Measurements from ENCODE around the gene DENND1B.
"Not testable (repeated sequence)": the region's sequence is repeated elsewhere in the genome, so short reads cannot be mapped to it uniquely, and the experiment has no call there.

Gene DENND1B

GRCh38 chr1:197622371-197622770, 152.9 kb downstream of the DENND1B start:
- no peak for DNase-seq (ENCODE audit: low spot score)

GRCh38 chr1:197621761-197622160, 153.5 kb downstream of the DENND1B start:
- no peak for DNase-seq (ENCODE audit: low spot score)

DNA sequence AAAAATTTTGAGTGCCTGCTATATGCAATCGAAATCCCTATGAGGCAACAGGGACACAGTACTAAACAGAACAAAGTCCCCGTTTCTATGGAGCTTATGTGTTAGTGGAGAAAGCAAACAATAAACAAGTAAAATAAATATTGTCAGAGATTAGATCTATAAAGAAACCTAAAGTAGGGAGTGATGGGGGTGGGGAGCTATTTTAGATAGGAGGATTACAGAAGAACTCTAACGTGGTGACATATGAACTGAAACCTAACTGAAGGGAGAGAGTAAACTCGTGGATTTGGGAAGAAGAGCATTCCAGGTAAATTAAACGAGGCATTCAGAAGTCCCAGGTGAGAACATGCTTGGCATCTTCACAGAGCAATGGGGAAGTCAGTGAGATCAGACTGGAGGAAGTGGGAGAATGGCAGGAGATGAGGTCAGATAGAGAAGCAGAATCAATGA, 154.5 kb downstream of the DENND1B start:
- no peak for DNase-seq (ENCODE audit: low spot score)

GRCh38 chr1:197619008-197619640, 156.2 kb downstream of the DENND1B start:
- DNase-seq (ENCODE audit: low spot score), result no peak

GRCh38 chr1:197618061-197618460, 157.2 kb downstream of the DENND1B start:
- DNase-seq (ENCODE audit: low spot score), result no peak

GRCh38 chr1:197615693-197616011, 159.6 kb downstream of the DENND1B start:
- no peak for DNase-seq (ENCODE audit: low spot score)

DNA sequence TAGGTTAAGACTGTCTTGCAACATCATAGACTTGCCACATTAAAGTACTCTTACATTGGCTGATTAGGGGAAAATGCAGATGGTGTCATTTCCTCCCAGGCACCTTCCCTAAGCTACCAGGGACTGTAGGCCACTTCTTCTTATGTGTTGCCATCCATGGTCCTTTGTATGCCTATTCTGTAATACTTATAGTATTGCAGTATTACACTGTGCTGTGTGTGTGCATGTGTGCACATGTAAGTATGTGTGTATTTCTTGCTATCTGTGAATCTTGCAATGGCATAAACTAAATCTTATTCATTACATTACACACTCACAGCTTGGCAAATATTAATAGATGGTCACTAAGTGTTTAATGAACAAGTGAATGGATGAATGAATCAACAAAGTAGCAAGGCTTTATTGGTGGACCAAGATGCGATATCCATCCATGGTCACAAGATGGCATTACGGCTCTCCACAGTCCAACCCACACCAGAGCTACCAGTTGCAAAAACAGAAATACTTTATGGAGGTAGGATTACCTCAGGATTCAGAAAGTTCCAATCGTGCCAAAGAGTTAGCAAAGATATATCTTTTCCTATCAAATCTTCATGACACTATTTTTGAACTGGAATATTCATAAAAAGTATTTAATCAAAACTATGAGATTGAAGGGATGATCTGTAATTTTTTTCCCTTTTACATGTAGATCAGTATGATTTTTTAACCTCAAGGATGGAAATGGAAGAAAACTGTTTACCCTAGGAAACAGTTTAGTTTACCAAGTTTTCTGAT, 160.2 kb downstream of the DENND1B start:
- no peak for DNase-seq (ENCODE audit: low spot score)

DNA sequence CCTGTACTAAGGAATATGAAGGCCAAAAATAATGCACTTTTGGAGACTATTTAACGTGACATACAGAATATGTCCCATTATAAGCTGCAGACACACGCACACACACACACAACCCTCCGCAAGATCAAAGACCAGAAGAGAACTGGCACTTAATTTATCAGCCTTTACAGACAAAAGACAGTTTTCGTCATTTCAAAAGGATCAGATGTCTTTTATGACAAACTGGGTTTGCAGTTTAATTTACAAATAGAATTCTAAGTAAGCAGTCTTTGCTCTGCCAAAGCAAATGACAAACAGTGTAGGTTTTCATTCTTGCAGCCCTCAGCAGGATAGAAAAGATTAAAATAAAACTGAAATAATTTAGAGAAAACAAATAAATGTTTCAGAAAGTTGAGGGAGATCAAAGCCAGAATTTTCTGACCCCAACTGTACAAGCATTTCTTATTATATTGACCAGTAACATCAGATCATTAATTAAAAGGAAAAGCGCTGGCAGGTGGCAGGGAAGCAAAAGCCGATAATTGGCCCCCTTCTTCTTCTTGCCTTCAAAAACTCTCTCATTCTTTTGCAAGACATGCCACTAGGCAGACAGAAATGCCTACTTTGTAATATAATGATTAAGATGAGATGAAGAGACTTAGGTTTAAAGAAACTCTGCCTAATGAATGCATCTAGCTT, 169.0 kb downstream of the DENND1B start:
- no peak for DNase-seq (ENCODE audit: low spot score)

- DNase-seq (ENCODE audit: low spot score), result no peak
These were observed 171.0 kb downstream of the DENND1B start for GRCh38 chr1:197604302-197604701.

DNA sequence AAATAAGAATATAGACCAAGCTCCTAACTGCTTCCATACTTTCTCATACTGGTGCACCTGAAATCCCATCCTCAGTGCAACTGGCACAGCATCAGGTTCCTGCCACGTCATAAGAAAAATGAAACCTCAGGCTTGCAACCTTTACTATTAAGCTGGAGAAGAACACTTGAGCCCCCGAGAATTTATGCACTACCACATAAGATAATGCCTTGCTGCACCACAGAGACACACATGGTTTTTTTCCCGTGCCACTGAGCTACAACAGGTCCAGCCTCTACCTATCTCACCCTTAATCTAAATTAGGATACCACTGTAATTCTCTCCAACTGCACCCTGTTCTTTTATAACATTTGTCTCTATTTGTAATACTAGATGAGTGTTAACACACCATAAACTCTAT, 174.5 kb downstream of the DENND1B start:
- no peak for DNase-seq (ENCODE audit: low spot score)

DNA sequence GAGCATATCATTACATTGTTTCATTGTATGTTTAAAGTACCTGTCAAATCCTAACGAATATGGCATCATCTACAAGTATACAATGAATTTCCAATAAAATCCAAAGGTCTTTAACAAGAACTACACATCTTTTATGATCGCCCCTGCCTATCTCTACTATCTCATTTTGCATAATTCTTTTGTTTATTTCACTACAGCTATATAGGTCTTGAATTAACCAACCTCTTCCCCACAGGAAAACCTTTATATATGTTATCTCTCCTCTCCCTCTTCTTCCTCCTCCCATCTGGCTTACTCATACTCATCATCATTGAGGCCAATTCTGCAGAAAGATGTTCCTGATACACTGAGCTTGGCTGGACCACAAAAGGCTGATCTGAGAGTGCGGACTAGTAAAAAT, 175.5 kb downstream of the DENND1B start:
- no peak for DNase-seq (ENCODE audit: low spot score)

DNA sequence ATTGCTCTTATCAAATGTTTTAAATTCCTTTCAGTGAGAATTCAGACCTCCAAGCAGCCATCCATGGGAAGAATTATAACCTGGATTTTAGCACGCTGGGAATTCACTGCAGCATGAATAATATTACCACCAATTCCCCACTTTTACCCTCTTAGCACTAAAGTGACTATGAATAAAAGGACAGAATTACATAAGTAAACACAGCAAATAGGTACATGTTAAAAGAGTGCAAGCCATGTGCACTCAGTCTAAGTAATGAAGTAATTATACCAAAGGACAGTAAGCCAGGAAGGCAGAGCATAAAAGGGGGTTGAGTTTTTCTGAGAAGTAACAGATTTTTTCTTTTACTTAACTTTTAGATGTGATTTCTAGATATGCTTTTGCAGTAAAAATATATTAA, 176.3 kb downstream of the DENND1B start:
- no peak for DNase-seq (ENCODE audit: low spot score)

GRCh38 chr1:197595304-197595904, 179.9 kb downstream of the DENND1B start:
- DNase-seq (ENCODE audit: low spot score), result no peak

- DNase-seq (ENCODE audit: low spot score), result no peak
These were observed 184.6 kb downstream of the DENND1B start for GRCh38 chr1:197590687-197591086.

- DNase-seq (ENCODE audit: low spot score), result no peak
These were observed 189.5 kb downstream of the DENND1B start for GRCh38 chr1:197585809-197586208.

DNA sequence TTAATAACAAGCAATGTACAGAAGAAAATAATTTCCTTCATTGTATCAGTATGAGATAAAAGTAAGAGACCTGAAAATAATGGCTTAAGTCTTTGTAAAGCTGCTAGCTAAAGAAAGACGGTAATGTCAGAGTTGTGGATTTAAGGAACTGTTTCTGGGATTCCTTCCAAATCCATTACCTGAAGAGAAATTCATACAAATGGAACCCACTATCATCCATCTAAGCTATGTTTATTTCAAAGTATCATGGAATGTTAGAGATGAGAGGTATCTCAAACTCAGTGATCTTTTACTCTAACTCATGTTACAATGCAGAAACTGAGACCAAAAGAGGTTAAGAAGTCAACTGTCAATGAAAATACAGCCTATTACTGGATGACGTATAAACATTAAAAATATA, 197.7 kb downstream of the DENND1B start:
- no peak for DNase-seq (ENCODE audit: low spot score)

DNA sequence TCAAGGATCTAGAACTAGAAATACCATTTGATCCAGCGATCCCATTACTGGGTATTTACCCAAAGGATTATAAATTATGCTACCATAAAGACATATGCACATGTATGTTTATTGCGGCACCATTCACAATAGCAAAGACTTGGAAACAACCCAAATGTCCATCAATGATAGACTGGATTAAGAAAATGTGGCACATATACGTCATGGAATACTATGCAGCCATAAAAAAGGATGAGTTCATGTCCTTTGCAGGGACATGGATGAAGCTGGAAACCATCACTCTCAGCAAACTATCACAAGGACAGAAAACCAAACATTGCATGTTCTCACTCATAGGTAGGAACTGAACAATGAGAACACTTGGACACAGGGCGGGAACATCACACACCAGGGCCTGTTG, 199.7 kb downstream of the DENND1B start:
- not testable (repeated sequence) for DNase-seq (ENCODE audit: low spot score)

DNA sequence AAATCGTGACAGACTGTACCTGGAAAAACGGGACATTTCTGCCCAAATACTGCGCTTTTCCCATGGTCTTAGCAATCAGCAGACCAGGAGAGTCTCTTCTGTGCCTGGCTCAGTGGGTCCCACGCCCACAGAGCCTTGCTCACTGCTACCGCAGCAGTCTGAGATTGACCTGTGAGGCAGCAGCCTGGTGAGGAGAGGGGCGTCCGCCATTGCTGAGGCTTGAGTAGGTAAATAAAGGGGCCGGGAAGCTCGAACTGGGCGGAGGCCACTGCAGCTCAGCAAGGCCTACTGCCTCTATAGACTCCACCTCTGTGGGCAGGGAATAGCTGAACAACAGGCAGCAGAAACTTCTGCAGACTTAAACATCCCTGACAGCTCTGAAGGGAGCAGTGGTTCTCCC, 203.1 kb downstream of the DENND1B start:
- no peak for DNase-seq (ENCODE audit: low spot score)

- DNase-seq (ENCODE audit: low spot score), result no peak
These were observed 207.8 kb downstream of the DENND1B start for GRCh38 chr1:197567442-197567841.

DNA sequence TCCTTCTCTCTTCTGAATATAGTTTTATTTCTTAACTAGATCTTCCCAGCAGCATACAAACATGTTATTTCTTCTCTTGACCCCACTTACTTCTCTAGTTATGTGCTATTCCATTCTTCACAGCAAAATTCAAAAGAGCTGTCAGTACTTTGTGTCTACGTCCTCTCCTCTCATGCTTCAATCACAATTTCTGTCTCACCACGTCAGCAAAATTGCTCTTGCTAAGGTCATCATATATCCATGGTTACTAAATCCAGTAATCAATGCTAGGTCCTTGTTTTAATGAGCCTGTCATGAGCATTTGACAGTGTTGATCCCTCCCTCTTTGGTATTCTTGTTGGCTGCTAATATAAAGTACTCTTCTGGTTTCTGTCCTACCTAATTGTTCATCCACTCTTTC, 214.2 kb downstream of the DENND1B start:
- no peak for DNase-seq (ENCODE audit: low spot score)

- DNase-seq (ENCODE audit: low spot score), result no peak
These were observed 215.6 kb downstream of the DENND1B start for GRCh38 chr1:197559655-197560054.

DNA sequence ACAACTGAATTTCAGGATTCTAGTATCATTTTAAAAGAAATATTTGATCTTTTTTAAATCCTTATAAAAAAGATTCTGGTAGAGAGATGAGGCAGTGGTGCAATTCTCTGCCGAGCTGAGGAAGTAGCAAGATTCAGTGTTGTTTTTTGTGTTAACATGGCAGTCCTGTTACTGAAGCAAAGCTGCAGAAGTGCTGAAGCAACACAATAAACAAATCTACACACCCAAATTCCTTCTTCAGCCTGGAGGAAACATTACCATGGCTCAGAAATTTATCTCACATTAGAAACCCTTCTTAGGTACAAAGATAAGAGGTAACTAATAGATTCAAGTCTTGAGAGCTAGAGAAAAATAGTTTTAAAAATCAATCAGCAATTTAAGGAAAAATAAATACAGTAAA, 216.0 kb downstream of the DENND1B start:
- no peak for DNase-seq (ENCODE audit: low spot score)

DNA sequence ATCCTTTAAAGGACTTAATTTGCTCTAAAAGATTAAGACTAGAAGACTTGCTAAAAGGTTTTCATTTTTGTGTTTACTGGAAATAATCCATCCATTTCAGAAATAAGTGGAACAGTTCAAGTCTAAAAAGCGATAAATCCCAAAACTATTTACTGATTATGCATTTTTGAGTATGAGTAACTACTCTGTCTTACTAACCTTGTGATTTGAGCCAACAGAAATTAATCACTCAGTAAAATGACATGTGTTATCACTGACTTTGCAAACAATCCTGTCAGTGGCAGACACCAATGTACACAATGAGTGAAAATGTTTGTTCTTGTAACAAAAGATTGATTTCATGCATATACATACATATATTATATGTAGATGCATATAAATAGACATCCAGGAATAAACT, 218.0 kb downstream of the DENND1B start:
- no peak for DNase-seq (ENCODE audit: low spot score)

Measured in CD4-positive, alpha-beta T cell treated with Interleukin-6 at 100 ng/mL for 8 hours (primary cell).